ENCODE results near the gene PNO1.
"Not testable (repeated sequence)": the region's sequence is repeated elsewhere in the genome, so short reads cannot be mapped to it uniquely, and the experiment has no call there.

Gene PNO1

DNA sequence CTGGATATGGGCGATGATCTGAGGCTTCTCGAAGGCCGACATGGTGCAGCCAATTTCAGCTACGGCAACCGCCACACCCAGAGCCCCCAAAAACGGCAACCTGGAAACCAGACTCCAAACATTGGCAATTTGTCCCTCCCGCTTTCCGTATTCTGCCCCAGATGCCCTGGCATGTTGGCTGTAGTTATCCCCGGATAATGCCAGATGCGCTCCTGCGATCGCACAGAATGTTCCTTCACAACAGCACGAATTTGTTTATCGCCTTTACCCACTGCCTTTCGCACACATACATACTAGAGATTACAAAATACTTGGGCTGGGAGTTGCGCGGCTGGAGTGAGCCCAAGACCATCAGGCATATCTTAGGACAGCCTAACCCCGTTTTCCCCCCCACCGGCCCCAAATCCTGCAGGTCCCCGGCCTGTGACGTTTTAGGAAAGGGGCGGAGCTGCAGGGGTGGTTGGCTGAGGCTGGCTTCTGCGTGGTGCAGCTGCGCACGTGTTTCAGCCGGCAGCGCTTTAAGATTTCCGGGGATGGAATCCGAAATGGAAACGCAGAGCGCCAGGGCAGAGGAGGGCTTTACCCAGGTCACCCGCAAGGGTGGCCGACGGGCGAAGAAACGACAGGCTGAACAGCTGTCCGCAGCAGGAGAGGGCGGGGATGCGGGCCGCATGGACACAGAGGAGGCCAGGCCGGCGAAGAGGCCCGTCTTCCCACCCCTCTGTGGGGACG is at the start of gene PNO1:
PNO1 (plus strand) TSS at position 487 of the 732 bp plus-strand sequence; CDS start at position 534, 47 bp downstream.
- peak within 1 kb of the TSS; percentile 97 for H3K27ac ChIP-seq
- H3K9ac ChIP-seq: peak within 1 kb of the TSS; percentile 97
- H3K4me2 ChIP-seq: peak within 1 kb of the TSS; percentile 91
- H3K4me1 ChIP-seq: peaks cover 39% of the 10 kb centered on the region
- H3K9me3 ChIP-seq: no peaks in the 10 kb centered on the region
- H4K20me1 ChIP-seq: peaks cover 15% of the 10 kb centered on the region; the same call in 1 of the 2 replicates
- H3K27me3 ChIP-seq: no peaks in the 10 kb centered on the region
- peaks cover 40% of the 10 kb centered on the region for H3K36me3 ChIP-seq
- no peak for TF ChIP-seq Cebpa-rat (IDR thresholded peaks at IDR 0.05)
- H3K4me3 ChIP-seq: peak within 1 kb of the TSS; percentile 92

DNA sequence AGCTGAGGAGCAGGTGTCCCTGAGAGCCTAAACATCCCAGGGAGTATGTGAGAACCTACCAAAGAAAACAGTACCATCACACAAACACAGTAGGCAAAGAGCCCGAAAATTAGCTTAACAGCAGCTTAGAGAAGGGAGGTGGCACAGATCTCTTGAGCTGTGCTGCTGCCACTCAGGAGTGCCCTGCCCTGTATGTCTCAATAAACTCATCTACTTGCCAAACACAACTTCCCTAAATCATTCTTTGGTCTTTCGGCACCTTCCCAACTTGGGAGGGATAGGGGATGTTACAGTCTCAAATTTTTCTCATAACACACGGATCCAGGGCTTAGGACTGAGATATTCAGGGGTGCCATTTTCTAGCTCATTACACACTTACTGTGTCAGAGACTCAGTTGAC is 49.6 kb upstream of the PNO1 start:
- peaks cover 24% of the 10 kb centered on the region for H3K9me3 ChIP-seq
- H3K4me2 ChIP-seq: no peak overlapping the region
- no peaks in the 10 kb centered on the region for H3K27me3 ChIP-seq
- H3K9ac ChIP-seq: no peak overlapping the region
- H3K4me3 ChIP-seq: no peak overlapping the region
- no peak overlapping the region for H3K27ac ChIP-seq
- H3K36me3 ChIP-seq: no peaks in the 10 kb centered on the region
- no peaks in the 10 kb centered on the region for H4K20me1 ChIP-seq
- no peak for TF ChIP-seq Cebpa-rat (IDR thresholded peaks at IDR 0.05)
- H3K4me1 ChIP-seq: peaks cover 7% of the 10 kb centered on the region

DNA sequence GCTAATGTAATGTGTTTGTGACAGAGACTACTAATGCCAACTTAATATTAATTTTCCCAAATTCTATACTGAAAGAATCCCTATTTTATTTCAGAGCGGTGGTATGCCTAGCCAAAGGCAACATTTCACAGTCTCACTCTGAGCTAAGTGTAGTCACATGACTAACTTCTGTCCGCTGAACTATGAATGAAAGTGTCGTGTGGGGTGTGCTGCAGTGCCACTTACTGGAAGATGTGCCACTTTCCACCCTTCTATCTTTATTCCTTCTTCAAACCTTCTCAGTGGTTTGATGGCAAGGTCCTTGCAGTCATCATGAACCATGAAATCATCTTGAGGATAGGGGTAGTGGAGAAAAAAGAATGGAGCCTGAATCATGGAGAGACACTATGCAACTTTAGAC is 47.6 kb upstream of the PNO1 start:
- Histone ChIP-seq H4K20me1 (no peaks in the 10 kb centered on the region), H3K9ac (no peak overlapping the region), H3K9me3 (peaks cover 18% of the 10 kb centered on the region), H3K4me1 (no peaks in the 10 kb centered on the region), H3K4me2 (no peak overlapping the region), H3K36me3 (no peaks in the 10 kb centered on the region), H3K27me3 (no peaks in the 10 kb centered on the region), H3K27ac (no peak overlapping the region), H3K4me3 (no peak overlapping the region)
- no peak for TF ChIP-seq Cebpa-rat (IDR thresholded peaks at IDR 0.05)

DNA sequence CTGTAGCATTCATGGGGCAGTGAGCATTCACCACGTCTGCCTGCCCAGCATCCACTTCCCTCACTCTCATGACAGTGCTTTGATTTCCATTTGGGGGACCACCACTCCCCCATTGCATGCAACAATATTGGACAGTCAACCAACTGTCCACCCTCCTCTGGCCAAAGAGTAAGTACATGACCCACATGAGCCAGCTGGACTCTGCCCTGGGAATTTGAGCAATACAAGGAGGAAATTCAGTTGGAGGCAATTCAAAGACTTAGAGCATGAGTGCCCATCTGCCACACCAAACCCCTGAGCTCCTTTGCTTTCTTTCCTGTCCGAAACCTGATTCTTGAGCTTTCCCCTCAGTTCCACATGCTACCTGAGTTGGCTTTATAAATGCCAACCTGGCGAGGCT is 41.7 kb upstream of the PNO1 start:
- Histone ChIP-seq H3K4me2 (no peak overlapping the region), H3K36me3 (no peaks in the 10 kb centered on the region), H3K27me3 (no peaks in the 10 kb centered on the region), H3K27ac (no peak overlapping the region), H3K9ac (no peak overlapping the region), H4K20me1 (no peaks in the 10 kb centered on the region), H3K4me3 (no peak overlapping the region), H3K4me1 (peaks cover 5% of the 10 kb centered on the region), H3K9me3 (no peaks in the 10 kb centered on the region)
- TF ChIP-seq Cebpa-rat (IDR thresholded peaks at IDR 0.05): no peak

DNA sequence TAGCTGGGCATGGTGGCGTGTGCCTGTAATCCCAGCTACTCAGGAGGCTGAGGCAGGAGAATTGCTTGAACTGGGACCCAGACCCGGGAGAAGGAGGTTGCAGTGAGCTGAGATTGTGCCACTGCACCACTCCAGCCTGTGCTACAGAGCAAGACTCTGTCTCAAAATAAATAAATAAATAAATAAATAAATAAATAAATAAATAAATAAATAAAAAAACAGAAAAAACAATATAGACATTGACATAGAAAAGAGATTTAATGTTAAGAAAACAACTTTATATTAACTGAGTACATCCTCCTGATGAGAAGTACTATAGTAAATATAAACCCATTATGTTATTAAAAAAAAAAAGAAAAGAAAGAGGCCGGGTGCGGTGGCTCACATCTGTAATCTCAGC is 39.8 kb upstream of the PNO1 start:
- peaks cover 23% of the 10 kb centered on the region for H3K4me1 ChIP-seq
- not testable (repeated sequence) for H3K27ac ChIP-seq, H3K4me2 ChIP-seq, H3K27me3 ChIP-seq, H4K20me1 ChIP-seq, H3K36me3 ChIP-seq, H3K9me3 ChIP-seq, H3K4me3 ChIP-seq, H3K9ac ChIP-seq

DNA sequence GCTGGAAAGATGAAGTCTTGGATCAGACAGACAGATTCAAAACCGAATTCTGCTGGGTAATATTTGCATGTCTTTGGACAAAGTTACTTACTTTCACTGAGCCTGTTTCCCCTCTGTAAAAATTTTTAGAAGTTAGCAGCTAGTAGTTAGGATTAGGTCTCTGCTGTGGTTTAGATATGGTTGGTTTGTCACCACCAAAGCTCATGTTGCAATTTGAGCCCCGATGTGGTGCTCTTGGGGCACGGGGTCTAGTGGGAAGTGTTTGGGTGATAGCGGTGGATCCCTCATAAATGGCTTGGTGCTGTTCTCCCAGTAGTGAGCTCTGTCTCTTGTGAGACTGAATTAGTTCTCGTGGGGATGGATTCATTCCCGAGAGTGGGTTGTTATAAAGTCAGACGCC is 38.9 kb upstream of the PNO1 start:
- Histone ChIP-seq H3K27me3 (no peaks in the 10 kb centered on the region), H3K36me3 (no peaks in the 10 kb centered on the region), H3K4me3 (no peak overlapping the region), H3K4me1 (peaks cover 23% of the 10 kb centered on the region), H3K27ac (no peak overlapping the region), H3K9me3 (no peaks in the 10 kb centered on the region), H3K9ac (no peak overlapping the region), H4K20me1 (no peaks in the 10 kb centered on the region), H3K4me2 (no peak overlapping the region)
- no peak for TF ChIP-seq Cebpa-rat (IDR thresholded peaks at IDR 0.05)

DNA sequence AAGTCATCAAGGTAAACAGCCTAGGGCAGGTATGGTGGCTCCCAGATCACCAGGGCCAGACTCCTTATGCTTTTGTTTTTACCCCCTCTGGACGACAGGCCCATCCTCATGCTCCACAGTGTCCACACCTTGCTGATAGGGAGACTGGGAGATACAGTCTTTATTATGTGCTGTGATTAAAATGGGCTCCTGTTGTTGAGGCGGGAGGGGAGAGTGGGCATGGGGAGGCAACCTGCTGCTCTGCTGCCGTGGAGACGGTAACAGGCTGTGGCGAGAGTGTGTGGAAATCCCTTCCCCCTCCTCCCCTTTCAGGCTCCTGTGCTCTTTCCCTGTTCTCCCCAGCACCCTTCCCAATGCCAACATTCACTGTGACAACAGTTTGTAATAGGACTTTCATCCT is 38.2 kb upstream of the PNO1 start:
- no peak overlapping the region for H3K27ac ChIP-seq
- no peak overlapping the region for H3K4me2 ChIP-seq
- no peak overlapping the region for H3K9ac ChIP-seq
- H3K27me3 ChIP-seq: no peaks in the 10 kb centered on the region
- H3K4me3 ChIP-seq: no peak overlapping the region
- no peaks in the 10 kb centered on the region for H3K9me3 ChIP-seq
- no peak for TF ChIP-seq Cebpa-rat (IDR thresholded peaks at IDR 0.05)
- no peaks in the 10 kb centered on the region for H3K36me3 ChIP-seq
- peaks cover 23% of the 10 kb centered on the region for H3K4me1 ChIP-seq
- H4K20me1 ChIP-seq: no peaks in the 10 kb centered on the region

DNA sequence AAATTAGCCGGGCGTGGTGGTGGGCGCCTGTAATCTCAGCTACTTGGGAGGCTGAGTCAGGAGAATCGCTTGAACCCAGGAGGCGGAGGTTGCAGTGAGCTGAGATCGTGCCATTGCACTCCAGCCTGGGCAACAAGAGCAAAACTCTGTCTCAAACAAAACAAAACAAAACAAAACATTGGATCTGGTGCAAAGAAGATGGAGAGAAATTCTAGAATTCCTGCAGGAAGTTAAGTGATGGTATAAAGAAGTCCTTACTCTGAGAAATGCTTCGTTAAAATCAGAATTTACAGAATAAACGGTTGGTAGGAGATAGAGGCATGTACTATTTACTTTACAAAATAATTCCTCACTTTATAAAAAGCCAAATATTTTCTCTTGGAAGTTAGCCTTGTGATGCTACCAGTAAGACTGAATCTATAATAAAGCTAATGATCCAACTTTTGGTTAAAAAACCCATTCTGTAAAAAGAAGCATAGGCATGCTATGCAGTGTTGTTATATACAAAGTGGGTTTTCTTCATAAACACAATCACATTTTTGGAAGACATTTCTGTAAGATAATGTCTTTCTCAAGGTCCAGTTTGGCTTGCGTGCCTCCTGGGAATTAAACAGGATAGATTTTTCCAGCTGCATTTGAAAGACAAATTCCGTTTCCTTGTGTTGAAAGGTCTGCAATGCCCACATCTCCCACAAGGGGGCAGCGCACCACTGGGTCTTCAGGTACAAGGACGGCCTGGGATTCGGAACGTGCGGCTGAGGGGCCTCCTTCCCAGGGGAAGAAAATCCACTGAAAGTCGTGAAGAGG is 35.6 kb upstream of the PNO1 start:
- H3K9me3 ChIP-seq: no peaks in the 10 kb centered on the region
- no peaks in the 10 kb centered on the region for H3K36me3 ChIP-seq
- H3K9ac ChIP-seq: no peak overlapping the region
- no peak overlapping the region for H3K4me3 ChIP-seq
- no peak for TF ChIP-seq Cebpa-rat (IDR thresholded peaks at IDR 0.05)
- peak overlapping the region; percentile 20; the same call in 1 of the 2 replicates for H3K4me2 ChIP-seq
- no peak overlapping the region for H3K27ac ChIP-seq
- peaks cover 23% of the 10 kb centered on the region for H3K4me1 ChIP-seq
- H3K27me3 ChIP-seq: no peaks in the 10 kb centered on the region
- no peaks in the 10 kb centered on the region for H4K20me1 ChIP-seq

DNA sequence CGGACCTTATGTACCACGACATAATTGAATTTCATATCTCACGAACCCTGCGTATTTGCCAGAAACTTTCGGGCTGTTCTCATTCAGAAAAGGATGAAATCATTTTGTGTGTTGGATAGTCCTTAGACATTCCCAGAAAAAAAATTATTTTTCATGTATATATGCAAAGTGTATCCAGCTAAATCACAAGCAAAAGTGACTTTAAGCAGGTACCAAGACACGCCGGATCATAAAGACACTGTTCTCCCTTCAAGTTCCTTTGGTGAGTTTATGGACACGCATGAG is 35.1 kb upstream of the PNO1 start:
- peak overlapping the region; percentile 20; the same call in 1 of the 2 replicates for H3K4me2 ChIP-seq
- H3K9ac ChIP-seq: no peak overlapping the region
- TF ChIP-seq Cebpa-rat (IDR thresholded peaks at IDR 0.05): no peak
- H3K27ac ChIP-seq: no peak overlapping the region
- H3K4me1 ChIP-seq: peaks cover 26% of the 10 kb centered on the region
- H3K36me3 ChIP-seq: no peaks in the 10 kb centered on the region
- H3K4me3 ChIP-seq: no peak overlapping the region
- H3K9me3 ChIP-seq: no peaks in the 10 kb centered on the region
- H3K27me3 ChIP-seq: no peaks in the 10 kb centered on the region
- H4K20me1 ChIP-seq: no peaks in the 10 kb centered on the region

DNA sequence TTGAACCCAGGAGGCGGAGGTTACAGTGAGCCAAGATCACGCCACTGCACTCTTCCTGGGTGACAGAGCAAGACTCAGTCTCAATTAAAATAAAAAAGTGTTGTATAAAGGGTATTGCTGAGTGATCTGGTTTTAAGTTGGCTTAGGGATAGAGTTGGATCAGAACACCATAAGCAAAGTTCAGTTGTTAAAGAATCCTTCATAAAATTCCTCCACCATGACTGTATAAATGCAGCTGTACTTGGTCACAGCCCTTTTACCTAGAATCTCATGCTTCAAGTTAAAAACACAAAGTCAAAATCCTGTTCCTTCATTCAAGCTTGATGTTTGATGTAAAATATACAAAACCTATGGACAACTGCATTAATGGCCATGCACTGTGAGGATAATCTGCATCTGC is 33.4 kb upstream of the PNO1 start:
- Histone ChIP-seq H3K9ac (no peak overlapping the region), H3K4me2 (no peak overlapping the region), H3K36me3 (no peaks in the 10 kb centered on the region), H3K4me1 (peaks cover 35% of the 10 kb centered on the region), H4K20me1 (no peaks in the 10 kb centered on the region), H3K4me3 (no peak overlapping the region), H3K9me3 (no peaks in the 10 kb centered on the region), H3K27ac (no peak overlapping the region), H3K27me3 (no peaks in the 10 kb centered on the region)
- no peak for TF ChIP-seq Cebpa-rat (IDR thresholded peaks at IDR 0.05)

All from BLaER1 (cell line).